OCI-LY1 (cell line): ENCODE measurements around the gene RHOJ.

Source experiments
- H2AFZ ChIP-seq: fragments of 200-600 bp; sonication (generic), shearing (Covaris generic); 2 replicates; pipeline ENCODE4 v1.6.0; 2014; ENCODE audit warnings: antibody characterized with exemption, mild to moderate bottlenecking, low read length
- H3F3A ChIP-seq: fragments of 200-600 bp; sonication (generic), shearing (Covaris generic); 2 replicates; pipeline ENCODE4 v1.6.0; 2014; ENCODE audit warnings: mild to moderate bottlenecking, antibody characterized with exemption, low read length, moderate library complexity; ENCODE audit not compliant: insufficient read depth
- H3K27ac ChIP-seq: fragments of 200-600 bp; sonication (generic); 2 replicates; pipeline ENCODE4 v1.5.1; 2014; ENCODE audit warnings: low read length, mixed run types, mild to moderate bottlenecking, low read depth; ENCODE audit not compliant: poor library complexity, severe bottlenecking
- H3K27me3 ChIP-seq: fragments of 200-600 bp; sonication (generic); 2 replicates; pipeline ENCODE4 v1.6.0; 2014; ENCODE audit warnings: antibody characterized with exemption, mild to moderate bottlenecking, low read length, moderate library complexity; ENCODE audit not compliant: insufficient read depth
- H3K36me3 ChIP-seq: fragments of 200-600 bp; sonication (generic); 2 replicates; pipeline ENCODE4 v1.6.1; 2014; ENCODE audit warnings: mild to moderate bottlenecking, antibody characterized with exemption, low read length, moderate library complexity, mixed read lengths; ENCODE audit not compliant: insufficient read depth
- H3K4me1 ChIP-seq: fragments of 200-600 bp; sonication (generic); 2 replicates; pipeline ENCODE4 v1.5.1; 2014; ENCODE audit warnings: mild to moderate bottlenecking, low read length, moderate library complexity; ENCODE audit not compliant: insufficient read depth, severe bottlenecking
- H3K4me2 ChIP-seq: fragments of 200-600 bp; sonication (generic), shearing (Covaris generic); 2 replicates; pipeline ENCODE4 v1.6.1; 2014; ENCODE audit warnings: low read length
- H3K4me3 ChIP-seq: fragments of 200-600 bp; sonication (generic); 2 replicates; pipeline ENCODE4 v1.5.1; 2014; ENCODE audit warnings: low read length, low read depth, mild to moderate bottlenecking, mixed read lengths; ENCODE audit not compliant: poor library complexity, severe bottlenecking
- H3K79me2 ChIP-seq: fragments of 200-600 bp; shearing (Covaris generic); 2 replicates; pipeline ENCODE4 v1.6.1; 2016; ENCODE audit warnings: mixed run types, low read length, mixed read lengths; ENCODE audit not compliant: insufficient read depth
- H3K9ac ChIP-seq: fragments of 200-600 bp; sonication (generic), shearing (Covaris generic); 2 replicates; pipeline ENCODE4 v1.6.1; 2014; ENCODE audit warnings: mild to moderate bottlenecking, low read length, mixed read lengths
- H3K9me2 ChIP-seq: fragments of 200-600 bp; sonication (generic), shearing (Covaris generic); 2 replicates; pipeline ENCODE4 v1.6.1; 2014; ENCODE audit warnings: low read depth, mild to moderate bottlenecking, low read length, mixed read lengths
- H3K9me3 ChIP-seq: fragments of 200-600 bp; shearing (Covaris generic); 2 replicates; pipeline ENCODE4 v1.6.1; 2014; ENCODE audit warnings: low read length, mixed read lengths
- H4K20me1 ChIP-seq: fragments of 200-600 bp; sonication (generic), shearing (Covaris generic); 2 replicates; pipeline ENCODE4 v1.6.0; 2016; ENCODE audit warnings: mild to moderate bottlenecking, low read length; ENCODE audit not compliant: insufficient read depth
- CTCF ChIP-seq: fragments of 200-600 bp; sonication (generic), shearing (Covaris generic); IDR thresholded peaks from 2 replicates; pipeline ENCODE4 v1.5.1; 2017; ENCODE audit warnings: mild to moderate bottlenecking, antibody characterized with exemption, low read length, moderate library complexity, mixed read lengths
- EZH2 ChIP-seq: fragments of 200-600 bp; sonication (generic), shearing (Covaris generic); IDR thresholded peaks from 2 replicates; pipeline ENCODE4 v1.8.0; 2017; ENCODE audit warnings: borderline replicate concordance, mixed run types, mild to moderate bottlenecking, antibody characterized with exemption, low read length, moderate library complexity, mixed read lengths

The RHOJ gene

GRCh38 chr14:63240221-63240620 lies 36.0 kb downstream of the RHOJ start:
- Histone ChIP-seq H3F3A (no peaks in the 10 kb centered on the region), H3K9me2 (no peaks in the 10 kb centered on the region), H3K27ac (no peak overlapping the region), H3K79me2 (no peaks in the 10 kb centered on the region), H3K36me3 (no peaks in the 10 kb centered on the region), H3K27me3 (no peaks in the 10 kb centered on the region), H3K4me3 (no peak overlapping the region), H4K20me1 (no peaks in the 10 kb centered on the region), H3K4me1 (no peaks in the 10 kb centered on the region), H3K9me3 (no peaks in the 10 kb centered on the region), H3K4me2 (no peak overlapping the region), H2AFZ (no peak overlapping the region), H3K9ac (no peak overlapping the region)
- TF ChIP-seq EZH2 (no peak), CTCF (no peak)

GRCh38 chr14:63241096-63241495 lies 36.9 kb downstream of the RHOJ start:
- Histone ChIP-seq H2AFZ (no peak overlapping the region), H3K4me3 (no peak overlapping the region), H3K27ac (no peak overlapping the region), H3K36me3 (no peaks in the 10 kb centered on the region), H3K9ac (no peak overlapping the region), H3K79me2 (no peaks in the 10 kb centered on the region), H3F3A (no peaks in the 10 kb centered on the region), H3K27me3 (no peaks in the 10 kb centered on the region), H3K4me2 (no peak overlapping the region), H4K20me1 (no peaks in the 10 kb centered on the region), H3K4me1 (no peaks in the 10 kb centered on the region), H3K9me3 (no peaks in the 10 kb centered on the region), H3K9me2 (no peaks in the 10 kb centered on the region)
- no peak for TF ChIP-seq EZH2
- TF ChIP-seq CTCF = no peak

- H3K9ac ChIP-seq = no peak overlapping the region
- no peak overlapping the region for H3K4me3 ChIP-seq
- no peaks in the 10 kb centered on the region for H3K9me3 ChIP-seq
- H3K9me2 ChIP-seq = no peaks in the 10 kb centered on the region
- H3K4me1 ChIP-seq = no peaks in the 10 kb centered on the region
- no peaks in the 10 kb centered on the region for H3K36me3 ChIP-seq
- H3K27ac ChIP-seq = no peak overlapping the region
- H3K27me3 ChIP-seq = no peaks in the 10 kb centered on the region
- no peak for TF ChIP-seq EZH2
- no peak for TF ChIP-seq CTCF
- H4K20me1 ChIP-seq = no peaks in the 10 kb centered on the region
- H2AFZ ChIP-seq = no peak overlapping the region
- no peaks in the 10 kb centered on the region for H3F3A ChIP-seq
- no peaks in the 10 kb centered on the region for H3K79me2 ChIP-seq
- no peak overlapping the region for H3K4me2 ChIP-seq
Measured at GRCh38 chr14:63243646-63244045, 39.4 kb downstream of the RHOJ start.
